ENCODE results near the gene CNGB1. TPM values are rescaled to one million over a fixed set of nuclear protein-coding genes. Genes with fewer than 3 reads are reported as not detected.

CNGB1 gene
- total RNA-seq, 1 donor from 2014 or later = not detected

DNA sequence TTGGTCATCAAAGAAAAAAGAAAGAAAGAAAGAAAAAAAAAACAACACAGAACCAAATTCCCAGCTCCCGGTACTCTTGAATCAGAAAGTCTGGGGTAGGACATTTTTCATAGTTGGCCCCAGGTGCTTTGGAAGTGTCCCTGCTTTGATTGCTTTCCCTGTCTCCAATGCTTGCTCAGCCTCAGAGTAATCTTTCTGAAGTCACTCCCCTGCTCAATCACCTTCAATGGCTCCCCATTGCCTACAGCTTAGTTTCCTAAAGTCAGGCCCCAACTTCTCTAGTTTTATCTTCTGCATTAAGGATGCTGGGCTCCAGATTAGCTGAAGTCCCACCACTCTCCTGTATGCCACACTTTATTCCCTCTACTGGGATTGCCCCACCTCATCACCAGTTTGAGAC, 17.1 kb downstream of the CNGB1 start:
- Histone ChIP-seq H2AFZ (replicated peaks) (no peak overlapping the region), H4K20me1 (ENCODE audit: low read depth) (no peaks in the 10 kb centered on the region), H3K4me1 (no peaks in the 10 kb centered on the region), H3K27me3 (no peaks in the 10 kb centered on the region), H3K4me3 (no peak overlapping the region), H3K9me3 (ENCODE audit: low read depth) (no peaks in the 10 kb centered on the region), H3K4me2 (no peak overlapping the region), H3K79me2 (ENCODE audit: low read depth) (no peaks in the 10 kb centered on the region), H3K27ac (no peak overlapping the region), H3K9ac (no peak overlapping the region), H3F3A (ENCODE audit: low read depth) (no peaks in the 10 kb centered on the region), H3K36me3 (no peaks in the 10 kb centered on the region)
- H3K27me3 Mint-ChIP-seq (ENCODE audit: insufficient read depth, low read depth) = peaks cover 10% of the 10 kb centered on the region
- no peak overlapping the region for H3K27ac Mint-ChIP-seq
- H3K4me1 Mint-ChIP-seq = peaks cover 2% of the 10 kb centered on the region
- H3K4me3 Mint-ChIP-seq = no peak overlapping the region
- H3K36me3 Mint-ChIP-seq = no peaks in the 10 kb centered on the region
- no peaks in the 10 kb centered on the region for H3K9me3 Mint-ChIP-seq
- TF ChIP-seq CTCF (IDR thresholded peaks at IDR 0.05) (no peak), EZH2phosphoT487 (IDR thresholded peaks at IDR 0.05) (no peak), EZH2 (IDR thresholded peaks at IDR 0.05) (no peak)
- DNase-seq (ENCODE audit: low spot score) = no peak

GRCh38 chr16:57952909-57953308, 18.0 kb downstream of the CNGB1 start:
- peaks cover 2% of the 10 kb centered on the region for H3K4me1 Mint-ChIP-seq
- H3K36me3 Mint-ChIP-seq = no peaks in the 10 kb centered on the region
- Histone ChIP-seq H3K4me2 (no peak overlapping the region), H3K9ac (no peak overlapping the region), H3K4me1 (no peaks in the 10 kb centered on the region), H3K9me3 (ENCODE audit: low read depth) (no peaks in the 10 kb centered on the region), H3K27ac (no peak overlapping the region), H3F3A (ENCODE audit: low read depth) (no peaks in the 10 kb centered on the region), H3K79me2 (ENCODE audit: low read depth) (no peaks in the 10 kb centered on the region), H3K36me3 (no peaks in the 10 kb centered on the region), H2AFZ (replicated peaks) (no peak overlapping the region), H3K27me3 (no peaks in the 10 kb centered on the region), H3K4me3 (no peak overlapping the region), H4K20me1 (ENCODE audit: low read depth) (no peaks in the 10 kb centered on the region)
- no peak overlapping the region for H3K27ac Mint-ChIP-seq
- peaks cover 10% of the 10 kb centered on the region for H3K27me3 Mint-ChIP-seq (ENCODE audit: insufficient read depth, low read depth)
- no peaks in the 10 kb centered on the region for H3K9me3 Mint-ChIP-seq
- H3K4me3 Mint-ChIP-seq = no peak overlapping the region
- no peak for DNase-seq (ENCODE audit: low spot score)
- TF ChIP-seq EZH2phosphoT487 (IDR thresholded peaks at IDR 0.05) (no peak), EZH2 (IDR thresholded peaks at IDR 0.05) (no peak), CTCF (IDR thresholded peaks at IDR 0.05) (no peak)

- Histone ChIP-seq H3K79me2 (ENCODE audit: low read depth) (no peaks in the 10 kb centered on the region), H4K20me1 (ENCODE audit: low read depth) (no peaks in the 10 kb centered on the region), H3K9me3 (ENCODE audit: low read depth) (no peaks in the 10 kb centered on the region), H3F3A (ENCODE audit: low read depth) (no peaks in the 10 kb centered on the region), H3K4me1 (no peaks in the 10 kb centered on the region), H3K36me3 (no peaks in the 10 kb centered on the region), H2AFZ (replicated peaks) (no peak overlapping the region), H3K27ac (no peak overlapping the region), H3K4me2 (no peak overlapping the region), H3K4me3 (no peak overlapping the region), H3K9ac (no peak overlapping the region), H3K27me3 (no peaks in the 10 kb centered on the region)
- DNase-seq (ENCODE audit: low spot score) = no peak
- Mint-ChIP-seq H3K36me3 (no peaks in the 10 kb centered on the region), H3K4me3 (no peak overlapping the region), H3K27me3 (ENCODE audit: insufficient read depth, low read depth) (peaks cover 10% of the 10 kb centered on the region), H3K4me1 (peaks cover 2% of the 10 kb centered on the region), H3K9me3 (no peaks in the 10 kb centered on the region), H3K27ac (no peak overlapping the region)
- no peak for TF ChIP-seq EZH2 (IDR thresholded peaks at IDR 0.05)
- TF ChIP-seq CTCF (IDR thresholded peaks at IDR 0.05) = no peak
- no peak for TF ChIP-seq EZH2phosphoT487 (IDR thresholded peaks at IDR 0.05)
Measured at GRCh38 chr16:57951204-57951960, 19.5 kb downstream of the CNGB1 start.
